ENCODE measurements around the gene PTPN13.

DNA sequence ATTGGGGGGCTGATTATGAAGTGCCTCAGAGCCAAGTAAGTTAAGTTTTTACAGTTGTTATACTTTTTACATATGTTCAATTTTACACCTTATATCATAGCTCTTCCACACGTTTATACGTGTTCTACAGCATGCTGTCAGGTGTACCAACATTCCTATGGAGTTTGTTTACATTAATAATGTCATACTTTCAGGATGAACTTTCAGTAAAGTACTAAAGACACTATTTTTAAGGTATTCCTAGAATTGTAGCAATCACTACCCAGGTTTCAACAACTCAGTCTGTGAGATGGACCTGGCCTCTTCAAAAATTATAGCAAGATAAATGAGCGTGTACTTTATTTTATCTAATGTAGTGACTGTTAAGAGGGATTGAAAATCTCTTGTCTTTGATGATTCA is 92.6 kb downstream of the PTPN13 start:
- TF ChIP-seq EZH2phosphoT487 (IDR thresholded peaks at IDR 0.05; ENCODE audit: borderline replicate concordance) (no peak), CTCF (conservative IDR thresholded peaks at IDR 0.05; ENCODE audit: low read length) (no peak)

Data from Loucy (cell line).